HG03097 (cell line): ENCODE measurements around the gene IRAK1.

Source experiments
- ATAC-seq: cut with Tn5 transposase; IDR thresholded peaks from one replicate; pipeline ENCODE4 v1.9.1; 2021; ENCODE audit not compliant: unreplicated experiment, low FRiP score

Gene IRAK1

DNA sequence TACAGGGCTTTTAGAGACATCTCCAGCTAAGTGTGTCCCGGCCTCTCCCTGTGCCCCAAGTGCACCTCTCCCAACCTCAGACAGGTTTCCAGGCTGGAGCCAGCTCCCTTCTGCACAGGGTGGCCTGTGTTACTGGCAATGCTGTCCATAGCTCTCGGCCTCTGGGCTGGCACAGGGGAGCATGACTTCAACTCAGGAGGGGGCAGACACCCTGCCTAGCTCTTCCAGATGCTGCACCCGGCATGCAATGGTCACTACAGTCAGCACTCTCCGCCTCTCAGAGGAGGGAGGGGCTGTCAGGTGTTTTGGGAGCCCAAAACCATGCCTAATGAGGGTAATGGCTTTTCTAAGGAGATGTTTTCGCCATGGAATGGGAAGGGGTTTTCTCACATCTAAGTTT, 2.4 kb upstream of the IRAK1 start:
- ATAC-seq, result no peak

DNA sequence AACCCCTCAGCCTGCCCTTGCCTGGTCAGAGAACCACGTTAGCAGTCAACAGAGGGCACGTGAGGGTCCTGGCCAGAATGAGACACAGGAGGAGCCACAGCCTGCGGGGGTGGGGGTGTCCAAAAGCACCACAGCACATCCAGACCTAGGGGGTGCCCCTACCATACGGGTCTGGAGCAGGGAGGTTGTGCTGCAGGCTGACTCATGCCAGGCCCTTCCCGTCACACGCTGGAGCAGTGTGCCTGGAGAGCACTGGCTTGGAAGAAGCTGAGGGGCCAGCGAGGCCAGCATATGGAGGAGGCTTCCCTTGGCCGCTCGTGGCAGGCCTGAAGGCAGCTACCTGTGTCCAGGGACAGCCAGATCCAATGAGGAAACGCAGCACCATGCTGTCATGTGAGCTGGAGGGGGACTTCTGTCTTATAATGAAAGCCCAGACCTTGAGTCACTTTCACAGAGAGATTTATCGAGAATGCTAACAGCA, 1.5 kb upstream of the IRAK1 start:
- ATAC-seq, result no peak

DNA sequence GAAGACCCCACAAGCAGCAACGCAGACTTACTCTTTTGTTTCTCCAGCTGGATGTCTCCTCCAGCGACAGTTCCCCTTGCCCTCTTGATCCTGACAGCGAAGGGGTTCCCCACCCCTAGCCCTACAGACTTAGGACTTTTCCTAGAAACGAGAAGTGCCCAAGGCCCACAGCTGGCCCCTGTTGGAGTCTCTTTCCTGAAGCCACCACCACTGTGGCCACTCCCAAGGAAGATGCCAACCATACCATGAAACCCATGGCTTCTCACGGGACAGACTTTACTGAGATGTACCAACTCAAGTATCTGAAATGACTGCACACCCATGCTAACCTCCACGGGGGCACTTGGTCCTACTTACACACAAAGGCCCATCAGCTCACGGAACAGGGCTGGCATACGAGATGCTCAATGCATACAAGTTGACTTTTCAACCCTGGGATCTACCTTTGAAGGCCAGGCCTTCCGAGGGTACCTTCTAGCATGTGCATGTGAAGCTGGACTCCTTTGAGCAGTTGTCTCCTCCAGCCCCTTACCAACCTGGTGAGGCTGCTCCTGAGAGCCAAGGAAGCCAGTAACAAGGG, 924 bp upstream of the IRAK1 start:
- no peak for ATAC-seq

DNA sequence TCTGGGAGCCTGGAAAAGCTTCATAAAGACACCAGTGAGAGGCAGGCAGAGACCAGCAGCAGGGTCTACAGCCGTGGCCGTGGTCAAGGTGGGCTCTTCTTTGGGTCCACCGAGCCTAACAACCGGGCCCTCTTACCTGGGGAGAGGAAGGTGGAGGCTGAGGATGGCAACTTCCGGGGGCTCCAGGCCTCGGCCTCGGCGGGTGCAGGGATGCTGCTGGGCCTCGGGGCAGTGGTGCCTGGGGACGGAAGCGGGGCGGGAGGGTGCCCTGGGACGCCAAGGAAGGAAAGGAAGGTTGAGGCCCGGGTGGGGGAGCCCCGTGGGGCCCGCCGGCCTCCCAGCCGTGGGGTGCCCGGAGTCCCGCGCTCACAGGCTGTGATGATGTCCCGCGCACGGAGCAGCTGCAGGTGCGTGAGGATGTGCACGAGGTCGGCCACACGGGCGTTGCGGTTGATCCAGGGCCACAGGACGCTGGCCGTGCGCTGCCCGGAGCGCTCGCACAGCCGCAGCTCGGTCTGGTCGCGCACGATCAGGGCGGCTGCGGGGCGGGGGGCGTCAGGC, 561 bp downstream of the IRAK1 start:
- ATAC-seq, result no peak

DNA sequence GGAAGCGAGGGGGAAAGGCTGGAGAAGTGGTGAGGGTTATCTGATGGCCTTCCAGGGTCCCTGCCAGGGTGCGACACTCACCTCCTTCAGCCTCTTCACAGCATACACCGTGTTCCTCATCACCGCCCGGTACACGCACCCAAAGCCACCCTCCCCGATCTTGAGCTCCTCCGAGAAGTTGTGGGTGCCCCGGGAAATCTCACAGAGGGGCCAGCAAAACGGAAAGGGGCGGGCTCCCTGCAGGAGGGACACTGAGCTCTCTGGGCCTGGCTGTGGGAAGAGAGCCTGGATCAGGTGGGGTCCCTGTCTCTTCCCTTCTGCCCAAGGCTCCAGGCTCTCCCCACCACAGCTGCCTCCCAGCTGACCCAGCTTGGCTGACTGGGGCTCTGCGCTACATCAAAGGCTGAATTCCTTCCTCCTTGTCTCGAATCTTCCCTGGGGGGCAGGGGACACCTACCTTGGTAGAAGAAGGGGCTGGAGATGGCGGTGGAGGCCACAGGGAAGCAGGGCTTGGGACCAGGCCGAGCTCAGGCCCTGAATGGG, 1.1 kb downstream of the IRAK1 start:
- no peak for ATAC-seq

DNA sequence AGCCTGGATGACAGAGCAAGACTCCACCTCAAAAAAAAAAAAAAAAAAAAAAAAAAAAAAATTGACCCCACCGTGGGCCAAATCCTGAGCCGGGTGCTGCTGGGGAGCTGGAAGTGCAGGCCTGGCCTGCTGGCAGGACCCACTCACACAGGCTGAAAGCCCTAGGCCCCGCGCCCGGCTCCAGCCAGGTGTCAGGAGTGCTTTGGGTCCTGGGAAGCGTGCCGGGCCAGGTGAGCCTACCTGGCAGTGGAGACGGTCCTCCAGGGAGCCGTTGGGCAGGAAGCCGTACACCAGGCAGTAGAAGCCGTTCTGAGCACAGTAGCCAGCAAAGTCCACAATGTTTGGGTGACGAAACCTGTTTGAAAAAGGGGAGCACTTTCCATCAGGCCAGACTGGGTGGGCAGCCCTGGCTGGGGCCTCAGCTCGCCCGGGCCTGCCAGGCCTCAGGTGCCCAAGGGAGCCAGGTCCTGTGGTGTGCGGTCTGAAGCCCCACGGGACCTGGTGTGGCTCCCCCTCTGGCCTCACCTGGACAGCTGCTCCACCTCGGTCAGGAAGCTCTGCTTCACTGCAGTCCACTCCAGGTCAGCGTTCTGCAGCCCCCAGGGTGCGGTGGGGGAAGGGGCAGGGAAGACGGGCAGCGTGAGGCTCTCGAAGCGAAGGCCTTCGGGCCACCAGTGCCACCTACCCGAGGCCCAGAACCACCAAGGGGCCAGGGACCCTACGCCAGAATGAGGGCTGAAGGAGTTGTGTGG, 1.8 kb downstream of the IRAK1 start:
- ATAC-seq, result no peak

DNA sequence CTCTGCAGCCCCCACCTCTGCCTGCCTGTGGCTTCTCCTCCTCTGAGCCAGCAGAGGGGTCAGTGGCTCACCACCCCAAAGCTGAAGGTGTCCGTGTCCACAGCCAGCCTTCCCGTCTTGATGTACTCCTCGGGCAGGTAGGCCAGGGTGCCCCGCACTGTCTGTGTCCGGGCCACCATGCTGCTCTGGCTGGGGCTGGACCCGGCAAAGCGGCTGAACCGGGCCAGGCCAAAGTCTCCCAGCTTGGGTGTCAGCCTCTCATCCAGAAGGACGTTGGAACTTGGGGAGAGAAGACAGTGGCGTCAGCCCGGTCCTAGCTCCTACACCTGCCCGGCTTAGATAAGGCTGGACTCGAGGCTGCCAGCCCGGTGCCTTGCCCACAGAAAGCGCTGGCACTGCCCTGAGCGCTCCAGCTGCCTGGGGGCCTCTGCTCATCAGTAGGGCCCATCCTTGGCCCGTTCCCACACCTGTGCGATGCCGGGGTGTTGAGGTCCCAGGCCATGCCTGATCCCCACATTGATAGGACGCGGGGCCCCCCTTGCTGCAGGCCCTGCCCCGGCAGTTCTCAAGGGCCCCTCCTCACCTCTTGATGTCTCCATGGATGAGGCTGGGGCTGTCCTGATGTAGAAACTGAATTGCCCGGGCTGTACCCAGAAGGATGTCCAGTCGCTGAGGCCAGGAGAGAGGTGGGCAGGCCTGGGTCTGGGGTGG, 3.2 kb downstream of the IRAK1 start:
- no peak for ATAC-seq

DNA sequence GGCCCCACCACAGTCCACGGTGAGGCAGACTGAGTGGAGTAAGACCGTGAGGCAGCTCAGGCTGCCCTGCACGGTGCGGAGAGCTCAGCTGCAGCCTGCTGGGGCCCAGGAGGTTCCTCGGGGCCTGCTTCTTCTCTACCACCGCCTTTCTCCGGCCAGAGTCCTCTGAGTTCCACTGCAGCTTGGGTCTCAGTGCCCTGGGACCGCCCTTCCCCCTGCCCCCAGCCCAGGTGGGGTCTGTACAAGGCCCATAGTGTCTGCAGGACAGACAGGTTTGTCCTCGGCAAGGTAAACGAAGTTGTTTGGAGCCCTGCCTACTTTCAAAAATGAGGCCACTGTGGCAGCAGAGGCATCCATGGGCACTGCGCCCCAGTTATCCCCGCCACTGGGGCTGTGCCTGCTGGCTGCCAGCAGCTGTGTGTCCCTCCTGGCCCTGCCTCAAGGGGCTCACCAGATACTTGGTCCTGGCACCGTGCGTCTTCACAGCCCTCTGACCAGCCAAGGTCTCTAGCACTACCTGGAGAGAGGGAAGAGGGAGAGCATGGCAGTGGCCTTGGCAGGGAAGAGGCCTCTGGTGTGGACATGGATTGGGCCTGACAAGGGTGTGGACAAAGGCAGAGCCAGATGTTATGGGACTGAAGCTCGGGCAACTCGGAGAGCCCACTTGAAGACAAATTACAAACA, 4.0 kb downstream of the IRAK1 start:
- ATAC-seq, result no peak

DNA sequence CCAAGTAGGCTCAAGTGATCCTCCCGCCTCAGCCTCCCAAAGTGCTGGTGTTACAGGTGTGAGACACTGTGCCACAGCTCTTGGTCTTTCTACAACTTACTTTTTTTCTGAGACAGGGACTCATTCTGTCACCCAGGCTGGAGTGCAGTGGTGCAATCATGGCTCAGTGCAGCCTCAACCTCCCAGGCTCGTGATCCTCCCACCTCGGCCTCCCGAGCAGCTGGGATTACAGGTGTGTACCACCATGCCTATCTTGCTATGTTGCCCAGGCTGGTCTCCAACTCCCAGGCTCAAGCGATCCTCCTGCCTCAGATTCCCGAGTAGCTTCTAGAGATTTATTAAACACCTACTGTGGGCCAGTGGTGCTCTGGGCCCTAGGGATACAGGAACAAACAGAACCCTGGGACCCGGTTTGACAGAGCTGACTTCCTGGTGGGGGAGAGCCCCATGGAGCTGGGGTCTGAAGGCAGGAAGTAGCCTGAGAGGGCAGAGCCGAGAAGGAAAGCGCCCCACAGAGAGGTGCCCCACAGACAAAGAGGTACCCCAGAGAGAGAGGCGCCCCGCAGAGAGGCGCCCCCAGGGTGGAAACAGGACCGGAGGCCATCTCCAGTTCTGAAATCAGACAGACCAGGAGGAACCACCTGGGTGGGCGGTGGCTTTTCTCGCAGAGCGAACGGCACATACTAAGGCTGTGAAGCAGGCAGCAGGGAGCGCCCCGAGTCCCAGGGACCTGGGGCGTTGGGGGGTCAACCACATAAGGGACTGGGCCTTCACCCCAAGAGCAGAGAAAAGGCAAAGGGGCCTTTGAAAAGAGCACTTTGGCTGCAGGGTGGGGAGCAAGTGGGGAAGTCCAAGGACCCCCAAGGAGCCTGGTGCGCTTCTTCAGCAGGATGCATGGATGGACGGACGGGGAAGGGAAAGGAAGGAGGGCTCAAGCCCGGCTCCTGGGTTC, 5.0 kb downstream of the IRAK1 start:
- ATAC-seq, result no peak

DNA sequence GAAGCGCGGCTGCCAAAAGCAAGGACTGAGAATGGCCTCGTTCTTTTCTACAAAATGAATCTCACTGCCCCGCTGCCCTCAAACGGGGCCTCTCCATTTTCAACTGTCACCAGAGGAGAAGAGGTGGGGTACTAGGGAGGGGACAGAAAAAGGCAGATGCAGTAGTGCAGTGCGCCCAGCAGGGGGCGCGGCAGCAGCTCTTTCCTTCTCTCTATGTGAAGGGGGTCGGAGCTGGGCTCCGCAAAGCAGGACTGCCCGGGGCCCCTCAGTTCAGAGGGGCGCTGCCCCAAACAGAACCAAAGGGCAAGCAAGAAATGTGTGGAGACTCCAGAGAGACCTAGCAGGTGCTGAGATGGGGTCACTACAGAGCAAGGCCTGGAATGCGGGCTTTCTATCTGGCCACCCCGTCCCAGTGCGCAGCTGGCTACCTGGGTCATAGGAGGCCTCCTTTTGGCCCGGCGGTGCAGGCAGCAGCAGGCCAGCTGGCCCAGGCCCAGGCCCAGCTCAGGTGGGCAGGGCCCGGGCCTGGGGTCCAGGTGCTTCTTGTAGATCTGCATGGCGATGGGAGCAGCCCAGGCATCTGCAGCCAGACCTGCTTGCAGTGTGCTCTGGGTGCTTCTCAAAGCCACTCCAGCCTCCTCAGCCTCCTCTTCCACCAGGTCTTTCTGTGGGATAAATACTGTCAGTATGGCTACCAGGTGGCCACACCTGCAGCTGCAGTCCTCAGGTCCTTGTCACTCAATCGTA, 5.9 kb downstream of the IRAK1 start:
- no peak for ATAC-seq

DNA sequence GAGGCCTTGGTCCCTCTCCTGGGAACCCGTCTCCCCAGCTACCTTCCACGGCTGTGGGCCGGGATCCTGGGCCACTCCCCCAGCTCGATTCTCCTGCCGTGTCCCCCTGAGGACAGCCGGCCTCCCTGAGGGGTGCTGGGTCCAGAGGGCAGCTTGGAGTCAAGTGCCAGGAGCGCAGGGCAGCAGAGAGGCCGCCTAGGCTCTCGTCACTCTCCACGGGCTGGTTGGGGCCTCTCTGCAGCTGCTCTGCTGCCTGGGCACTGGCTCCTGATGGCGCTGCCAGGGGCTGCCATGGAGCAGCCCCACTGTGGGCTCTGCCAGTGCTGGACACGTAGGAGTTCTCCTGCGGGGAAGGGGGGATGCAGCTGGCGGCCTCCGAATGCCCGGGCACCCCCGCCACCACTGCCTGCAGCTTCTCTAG, 6.7 kb downstream of the IRAK1 start:
- ATAC-seq, result no peak

DNA sequence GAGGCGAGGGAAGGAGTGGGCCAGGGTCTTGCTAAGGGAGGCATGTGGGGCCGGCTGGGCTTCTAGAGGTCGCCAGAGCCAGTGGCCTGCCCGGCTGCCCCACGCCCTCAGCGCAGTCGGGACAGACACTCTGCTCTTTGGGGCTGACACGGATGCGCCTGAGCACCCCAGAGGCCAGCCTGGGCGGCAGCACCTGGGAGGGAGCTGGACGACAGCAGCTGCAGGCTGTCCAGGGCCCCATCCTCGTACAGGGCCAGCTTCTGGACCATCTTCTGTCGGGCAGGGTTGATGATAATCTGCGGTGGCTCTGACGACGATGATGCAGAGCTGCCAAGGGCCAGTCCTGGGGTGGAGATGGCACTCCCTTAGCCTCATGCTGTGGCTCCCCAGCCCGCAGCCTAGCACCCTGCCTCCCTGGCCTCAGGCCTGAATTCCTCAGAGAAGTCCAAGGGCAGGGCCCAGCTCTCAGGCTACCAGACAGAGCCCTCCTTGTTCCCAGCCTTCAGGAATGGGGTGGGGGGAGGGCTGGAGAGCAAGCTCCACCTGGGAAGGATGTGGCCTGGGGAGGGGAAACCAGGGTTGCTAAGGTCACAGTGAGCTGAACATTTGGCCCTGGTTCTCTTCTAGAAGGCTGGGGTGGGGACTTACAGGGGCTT, 7.2 kb downstream of the IRAK1 start:
- no peak for ATAC-seq

DNA sequence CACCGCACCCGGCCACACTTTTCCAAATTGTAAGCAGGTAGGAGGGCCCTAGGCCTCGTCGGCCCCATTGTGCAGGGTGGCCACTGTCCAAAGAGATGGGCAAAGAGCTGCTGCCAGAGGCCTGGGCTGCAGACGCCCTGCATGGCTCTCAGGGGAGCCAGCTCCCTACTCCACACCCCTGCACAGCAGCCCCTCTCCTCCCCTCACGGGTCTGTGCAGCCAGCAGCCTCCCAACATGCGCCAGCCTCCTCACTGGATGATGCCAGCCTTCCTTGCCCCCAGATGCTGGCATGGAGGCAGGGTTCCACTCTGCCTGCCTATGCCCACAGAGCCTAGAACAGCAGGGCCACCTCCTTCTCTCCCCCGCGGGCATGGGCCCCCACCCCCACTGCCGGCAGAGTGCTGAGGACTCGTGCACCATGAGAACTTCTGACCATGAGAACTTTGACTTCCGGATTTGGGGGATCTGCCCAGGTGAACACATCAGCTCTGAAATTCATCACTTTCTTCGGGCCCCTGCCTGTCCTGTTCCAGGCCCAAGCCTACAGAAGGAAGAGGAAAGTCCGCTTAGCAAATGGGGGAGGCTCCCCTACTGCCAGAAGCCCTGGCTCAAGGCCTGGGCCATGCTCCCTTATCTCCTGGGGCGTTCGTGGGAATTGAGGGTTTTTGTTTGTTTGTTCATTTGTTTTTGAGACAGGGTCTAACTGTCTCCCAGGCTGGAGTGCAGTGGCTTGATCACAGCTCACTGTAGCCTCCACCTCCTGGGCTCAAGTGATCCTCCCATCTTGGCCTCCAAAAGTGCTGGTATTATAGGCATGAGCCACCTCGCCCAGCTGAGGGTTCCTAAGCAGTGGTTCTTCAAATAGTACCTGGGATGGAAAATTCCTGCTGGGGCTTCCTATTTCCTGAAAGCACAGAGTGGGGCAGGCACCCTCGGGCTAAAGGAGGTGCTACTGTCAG, 8.0 kb downstream of the IRAK1 start:
- no peak for ATAC-seq

DNA sequence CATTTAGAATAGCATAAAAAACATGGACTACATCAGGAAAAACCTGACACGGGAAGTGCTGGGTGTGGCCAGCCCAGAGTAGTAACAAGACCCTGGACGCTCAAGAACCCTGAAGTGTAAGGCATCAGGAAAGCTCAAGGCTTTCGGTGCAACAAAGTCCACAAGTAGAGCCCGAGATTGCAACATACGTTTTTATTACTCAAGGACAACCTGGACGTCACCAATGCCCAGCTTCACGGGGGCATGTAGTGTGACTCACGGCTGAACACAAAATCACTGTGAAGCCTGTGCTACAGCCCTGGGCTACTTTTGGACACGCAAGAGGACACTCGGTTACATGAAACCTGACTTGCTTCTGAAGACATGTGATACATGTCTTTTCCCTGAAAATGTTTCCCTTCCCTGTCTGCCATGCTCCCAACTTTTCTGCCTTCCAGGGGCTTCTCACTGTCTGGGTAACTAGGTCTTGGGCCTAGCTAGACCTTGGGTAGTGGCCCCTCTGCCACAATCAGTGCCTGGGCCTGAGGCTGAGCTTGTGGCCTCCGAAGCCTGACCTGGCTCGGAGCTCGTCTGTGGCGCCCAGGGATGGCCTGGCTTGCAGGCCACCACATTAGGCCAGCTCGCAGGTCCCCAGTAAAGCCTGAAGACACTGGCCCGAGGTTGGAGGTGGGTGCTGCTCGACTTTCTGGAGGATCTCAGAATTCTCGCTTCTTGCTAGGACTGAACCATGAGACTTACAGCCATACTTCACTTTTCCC, 9.2 kb downstream of the IRAK1 start:
- ATAC-seq, result no peak

DNA sequence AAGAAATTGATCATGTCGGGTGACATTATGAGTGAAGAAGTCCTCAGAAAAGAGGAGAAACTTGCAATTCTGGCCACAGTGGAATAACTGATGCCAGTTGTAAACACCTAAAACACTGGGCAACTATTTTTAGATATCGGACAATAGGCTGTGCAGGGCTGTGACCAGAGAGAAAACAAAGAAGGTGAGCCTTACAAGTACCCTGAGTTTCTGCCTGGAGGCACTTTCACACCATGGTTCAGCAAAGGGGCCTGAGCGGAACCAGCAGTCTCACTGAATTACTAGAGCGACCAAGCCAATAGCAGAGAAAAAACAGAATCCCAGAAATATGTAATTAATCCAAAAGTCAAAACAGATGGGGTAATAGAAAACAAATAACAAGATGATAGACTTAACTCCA, 11.2 kb downstream of the IRAK1 start:
- no peak for ATAC-seq

DNA sequence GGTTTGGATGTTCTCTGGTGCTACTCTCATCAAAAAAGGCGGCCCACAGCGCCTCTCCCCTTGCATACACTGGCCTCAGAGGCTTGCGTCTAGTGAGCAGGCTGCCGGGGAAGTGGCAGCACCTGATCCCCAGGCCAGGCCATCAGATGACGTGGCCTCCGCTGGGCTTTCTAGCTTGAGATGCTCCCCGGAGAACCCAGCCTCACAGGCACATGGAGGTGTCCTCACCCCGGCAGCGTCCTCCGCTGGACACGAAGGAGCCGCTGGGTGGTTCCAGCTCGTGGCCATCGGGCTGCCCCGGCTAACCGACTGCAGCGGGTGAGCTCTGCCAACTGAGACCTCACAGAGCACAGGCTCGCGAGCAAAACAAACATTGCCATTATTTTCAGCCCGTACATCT, 12.8 kb downstream of the IRAK1 start:
- no peak for ATAC-seq

DNA sequence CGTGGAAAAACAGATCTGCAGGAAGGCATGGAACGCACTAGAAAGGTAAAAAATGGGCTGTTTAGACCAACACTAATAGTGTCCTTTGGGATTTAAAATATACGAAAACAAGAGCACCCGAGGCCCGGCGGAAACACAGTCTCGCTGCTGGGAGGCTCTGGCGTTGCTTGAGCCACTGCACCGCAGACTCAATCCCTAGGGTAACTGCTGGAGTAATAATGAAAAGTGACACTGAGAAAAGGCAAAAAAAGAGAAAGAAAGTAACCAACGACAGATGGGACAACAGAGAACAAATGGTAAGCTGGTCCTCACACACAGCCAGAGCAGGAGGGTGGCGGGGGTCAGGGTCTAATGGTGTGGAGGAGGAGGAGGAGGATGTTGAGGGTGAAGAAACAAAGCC, 15.4 kb downstream of the IRAK1 start:
- ATAC-seq, result no peak
